CD4-positive, alpha-beta T cell treated with Interleukin-1 beta for 1 hour (primary cell): ENCODE measurements around the gene KRTAP10-1.

Experiments used
- DNase-seq, 2 donors: peaks; one replicate each; pipeline ENCODE4 v3.0.0-alpha.2; 2020 to 2022

Gene KRTAP10-1

DNA sequence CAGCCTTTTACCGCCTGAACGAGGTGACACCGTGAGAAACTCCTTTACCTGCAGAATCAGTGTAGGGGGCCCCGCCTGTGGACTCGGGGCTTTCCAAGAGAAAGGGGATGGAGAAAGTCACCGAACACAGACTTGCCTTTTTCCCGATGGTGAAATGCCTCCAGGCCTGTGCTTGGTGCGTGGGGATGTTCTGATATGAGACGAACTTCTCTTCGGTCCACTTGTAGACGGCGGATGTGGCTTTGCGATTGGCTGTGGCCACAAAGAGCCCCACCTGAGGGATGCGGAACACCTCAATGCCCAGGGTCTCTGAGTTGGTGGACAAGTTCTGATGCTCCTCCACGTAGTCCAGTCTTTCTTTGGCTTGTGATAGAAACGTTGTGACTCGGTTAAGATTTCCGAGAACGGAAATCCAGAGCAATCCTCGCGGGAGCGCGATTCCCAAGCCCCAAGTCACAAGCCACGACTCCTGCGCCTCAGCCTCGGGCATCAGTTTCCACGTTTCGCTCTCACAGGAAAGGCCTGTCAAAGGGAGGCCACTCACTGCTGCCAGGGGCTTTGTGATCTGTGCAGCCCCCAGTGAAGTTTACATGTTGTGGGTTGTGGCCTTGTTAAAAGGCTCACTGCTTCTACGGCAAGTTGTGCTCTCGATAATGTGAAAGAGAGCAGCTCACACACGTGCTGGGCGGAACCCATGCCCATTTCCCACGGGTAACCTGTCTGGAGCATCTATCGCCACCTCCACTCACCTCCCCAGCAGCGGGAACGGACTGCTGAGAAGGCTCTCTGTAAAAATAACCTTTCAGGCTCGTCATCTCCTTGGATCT lies 12.6 kb downstream of the KRTAP10-1 start:
- no peak for DNase-seq

- no peak for DNase-seq
These were observed 13.6 kb downstream of the KRTAP10-1 start for GRCh38 chr21:44526096-44526997.

DNA sequence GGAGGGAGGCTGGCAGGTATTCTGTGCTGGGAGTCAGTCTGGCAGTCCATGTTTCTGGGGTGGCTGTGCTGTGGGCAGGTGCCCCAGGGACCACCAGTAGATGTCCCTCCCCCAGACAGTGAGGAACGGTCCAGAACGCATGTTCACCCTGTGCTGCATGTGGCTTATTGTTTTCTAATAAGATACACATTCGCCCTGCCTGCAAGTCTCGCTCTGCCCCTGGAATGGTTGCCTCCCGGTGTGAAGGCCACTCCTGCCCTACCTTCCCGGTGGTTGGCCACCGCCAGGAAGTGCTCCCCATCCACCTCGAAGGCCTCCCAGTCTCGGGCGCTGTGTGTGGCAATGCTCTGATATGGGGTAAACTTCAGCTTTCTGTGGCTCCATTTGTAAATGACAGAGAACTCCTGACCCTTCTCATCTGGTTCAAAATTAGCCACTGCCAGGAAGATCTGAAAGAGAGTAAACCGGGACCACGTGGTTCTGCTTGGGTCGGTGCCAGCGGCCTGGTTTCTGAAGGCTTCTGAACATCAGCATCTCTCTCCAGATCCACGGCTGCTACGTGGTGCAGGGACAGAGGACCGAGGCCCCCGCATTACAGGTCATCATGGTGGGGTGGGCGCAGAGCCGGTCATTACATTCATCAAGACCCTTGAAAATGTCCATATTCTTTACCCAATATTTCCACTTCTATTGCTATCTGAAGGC lies 14.5 kb downstream of the KRTAP10-1 start:
- no peak for DNase-seq

DNA sequence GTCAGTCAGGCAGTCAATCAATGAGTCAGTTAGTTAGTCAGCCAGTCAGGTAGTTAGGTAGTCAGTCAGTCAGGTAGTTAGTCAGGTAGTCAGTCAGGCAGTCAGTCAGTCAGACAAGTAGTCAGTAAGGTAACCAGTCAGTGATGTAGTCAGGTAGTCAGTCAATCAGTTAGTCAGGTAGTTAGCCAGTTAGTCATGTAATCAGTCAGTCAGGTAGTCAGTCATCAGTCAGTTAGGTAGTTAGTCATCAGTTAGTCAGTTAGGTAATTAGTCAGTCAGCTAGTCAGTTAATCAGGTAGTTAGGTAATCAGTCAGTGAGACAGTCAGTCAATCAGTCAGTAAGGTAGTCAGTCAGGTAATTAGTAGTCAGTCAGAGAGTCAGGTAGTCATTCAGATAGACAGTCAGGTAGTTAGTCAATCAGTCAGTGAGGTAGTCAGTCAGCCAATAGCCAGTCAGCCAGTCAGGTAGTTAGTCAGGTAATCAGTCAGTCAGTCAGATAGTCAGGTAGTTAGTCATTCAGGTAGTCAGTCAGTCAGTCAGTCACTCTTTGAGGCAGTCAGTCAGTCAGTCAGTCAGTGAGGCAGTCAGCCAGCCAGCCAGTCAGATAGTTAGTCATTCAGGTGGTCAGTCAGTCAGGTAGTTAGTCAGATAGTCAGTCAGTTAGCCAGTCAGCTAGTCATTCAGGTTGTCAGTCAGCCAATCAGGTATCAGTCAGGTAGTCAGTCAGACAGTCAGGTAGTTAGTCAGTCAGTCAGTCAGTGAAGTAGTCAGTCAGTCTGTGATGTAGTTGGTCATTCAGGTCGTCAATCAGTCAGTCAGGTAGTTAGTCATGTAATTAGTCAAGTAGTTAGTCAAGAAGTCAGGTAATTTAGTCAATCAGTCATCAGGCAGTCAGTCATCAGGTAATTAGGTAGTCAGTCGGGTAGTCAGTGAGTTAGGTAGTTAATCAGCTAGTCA lies 15.3 kb downstream of the KRTAP10-1 start:
- DNase-seq, result no peak

- DNase-seq, result no peak
These were observed 16.2 kb downstream of the KRTAP10-1 start for GRCh38 chr21:44523567-44524413.

- DNase-seq, result no peak
These were observed 17.2 kb downstream of the KRTAP10-1 start for GRCh38 chr21:44522753-44523204.

GRCh38 chr21:44521928-44522752 lies 17.9 kb downstream of the KRTAP10-1 start:
- no peak for DNase-seq

- no peak for DNase-seq
These were observed 18.6 kb downstream of the KRTAP10-1 start for GRCh38 chr21:44521301-44521927.

GRCh38 chr21:44520326-44521300 lies 19.4 kb downstream of the KRTAP10-1 start:
- DNase-seq, result no peak

- DNase-seq, result no peak
These were observed 20.4 kb downstream of the KRTAP10-1 start for GRCh38 chr21:44519346-44520325.

- no peak for DNase-seq
These were observed 21.3 kb downstream of the KRTAP10-1 start for GRCh38 chr21:44518686-44519085.

GRCh38 chr21:44517175-44517899 lies 22.7 kb downstream of the KRTAP10-1 start:
- DNase-seq, result peak in 1 of 2 donors; percentile 8

GRCh38 chr21:44516828-44517174 lies 23.2 kb downstream of the KRTAP10-1 start:
- no peak for DNase-seq

DNA sequence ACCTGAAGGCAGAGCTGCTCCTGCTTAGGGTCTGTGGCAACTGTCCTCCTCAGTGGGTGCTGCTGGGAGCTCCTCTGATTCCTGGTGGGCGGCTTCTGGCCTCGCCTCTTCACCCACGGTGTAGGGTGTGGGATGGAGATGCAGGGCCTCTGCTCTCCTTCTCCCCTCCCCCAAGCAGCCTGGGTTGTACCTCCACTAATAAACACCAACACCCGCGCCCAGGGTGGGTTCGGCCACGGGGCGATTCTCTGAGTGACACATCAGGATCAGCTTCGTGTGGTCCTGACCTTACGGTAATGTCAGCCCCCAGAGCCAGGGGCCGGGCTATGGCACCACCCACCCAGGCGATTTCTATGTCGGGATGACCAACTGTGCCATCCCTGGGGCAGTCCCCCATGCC lies 23.7 kb downstream of the KRTAP10-1 start:
- DNase-seq, result no peak

- DNase-seq, result no peak
These were observed 24.4 kb downstream of the KRTAP10-1 start for GRCh38 chr21:44515359-44516165.
